HUES6 (cell line): ENCODE measurements around the gene PDE6D.

Experiments
- H3K27ac ChIP-seq: 2 replicates; pipeline ENCODE4 v1.7.0; 2013; ENCODE audit warnings: low read depth, mild to moderate bottlenecking, low read length, inconsistent platforms
- H3K27me3 ChIP-seq: 2 replicates; pipeline ENCODE4 v1.6.1; 2013; ENCODE audit warnings: low read length; ENCODE audit not compliant: control insufficient read depth, insufficient read depth
- H3K36me3 ChIP-seq: 2 replicates; pipeline ENCODE4 v1.6.1; 2013; ENCODE audit warnings: low read length; ENCODE audit not compliant: control insufficient read depth, insufficient read depth
- H3K4me1 ChIP-seq: 2 replicates; pipeline ENCODE4 v1.6.1; 2013; ENCODE audit warnings: low read length; ENCODE audit not compliant: control insufficient read depth, insufficient read depth
- H3K4me3 ChIP-seq: 2 replicates; pipeline ENCODE4 v1.5.1; 2013; ENCODE audit warnings: low read depth, low read length
- H3K9ac ChIP-seq: one replicate; pipeline ENCODE4 v1.6.1; 2013; ENCODE audit warnings: mild to moderate bottlenecking, low read length
- H3K9me3 ChIP-seq: 2 replicates; pipeline ENCODE4 v1.6.1; 2013; ENCODE audit warnings: low read depth, low read length; ENCODE audit not compliant: control insufficient read depth, insufficient read depth

Gene PDE6D

GRCh38 chr2:231780909-231781797 lies at the start of gene PDE6D:
Gene PDE6D, minus strand, starts transcription at chr2:231781282. Its CDS starts 168 bp downstream, at chr2:231781114.
- Histone ChIP-seq H3K4me3 (peak within 1 kb of the TSS; percentile 76), H3K4me1 (peaks cover 12% of the 10 kb centered on the region), H3K9ac (peak within 1 kb of the TSS; percentile 70), H3K36me3 (no peaks in the 10 kb centered on the region), H3K27ac (no peak within 1 kb of the TSS), H3K9me3 (no peaks in the 10 kb centered on the region), H3K27me3 (peaks cover 3% of the 10 kb centered on the region; the same call in 1 of the 2 replicates)

- Histone ChIP-seq H3K4me1 (no peaks in the 10 kb centered on the region), H3K27ac (no peak overlapping the region), H3K4me3 (no peak overlapping the region), H3K9me3 (peaks cover 9% of the 10 kb centered on the region), H3K27me3 (no peaks in the 10 kb centered on the region), H3K36me3 (no peaks in the 10 kb centered on the region), H3K9ac (no peak overlapping the region)
Measured at GRCh38 chr2:231821908-231822307, 40.8 kb upstream of the PDE6D start.

- H3K4me1 ChIP-seq: no peaks in the 10 kb centered on the region
- H3K27me3 ChIP-seq: no peaks in the 10 kb centered on the region
- H3K9me3 ChIP-seq: peaks cover 9% of the 10 kb centered on the region
- no peaks in the 10 kb centered on the region for H3K36me3 ChIP-seq
- no peak overlapping the region for H3K4me3 ChIP-seq
- no peak overlapping the region for H3K27ac ChIP-seq
- no peak overlapping the region for H3K9ac ChIP-seq
Measured at GRCh38 chr2:231820786-231821303, 39.8 kb upstream of the PDE6D start.

- Histone ChIP-seq H3K9ac (no peak overlapping the region), H3K27me3 (no peaks in the 10 kb centered on the region), H3K36me3 (no peaks in the 10 kb centered on the region), H3K4me3 (no peak overlapping the region), H3K27ac (no peak overlapping the region), H3K4me1 (no peaks in the 10 kb centered on the region), H3K9me3 (peaks cover 16% of the 10 kb centered on the region)
Measured at GRCh38 chr2:231819447-231820042, 38.5 kb upstream of the PDE6D start.

GRCh38 chr2:231816327-231817026 lies 35.4 kb upstream of the PDE6D start:
- H3K27me3 ChIP-seq: no peaks in the 10 kb centered on the region
- H3K4me3 ChIP-seq: no peak overlapping the region
- peaks cover 6% of the 10 kb centered on the region; the same call in 1 of the 2 replicates for H3K36me3 ChIP-seq
- no peak overlapping the region for H3K27ac ChIP-seq
- peaks cover 7% of the 10 kb centered on the region; the same call in 1 of the 2 replicates for H3K9me3 ChIP-seq
- H3K9ac ChIP-seq: no peak overlapping the region
- H3K4me1 ChIP-seq: no peaks in the 10 kb centered on the region

GRCh38 chr2:231810905-231811304 lies 29.8 kb upstream of the PDE6D start:
- peaks cover 51% of the 10 kb centered on the region for H3K36me3 ChIP-seq
- no peak overlapping the region for H3K4me3 ChIP-seq

GRCh38 chr2:231807020-231807419 lies 25.9 kb upstream of the PDE6D start:
- Histone ChIP-seq H3K9me3 (no peaks in the 10 kb centered on the region), H3K27ac (no peak overlapping the region), H3K27me3 (no peaks in the 10 kb centered on the region), H3K4me1 (no peaks in the 10 kb centered on the region), H3K4me3 (no peak overlapping the region), H3K9ac (no peak overlapping the region), H3K36me3 (peaks cover 59% of the 10 kb centered on the region)

More at GRCh38 chr2:231810905-231811304, 29.8 kb upstream of the PDE6D start:
- H3K27ac ChIP-seq: no peak overlapping the region
- no peak overlapping the region for H3K9ac ChIP-seq
- H3K4me1 ChIP-seq: no peaks in the 10 kb centered on the region
- peaks cover 7% of the 10 kb centered on the region; the same call in 1 of the 2 replicates for H3K9me3 ChIP-seq
- H3K27me3 ChIP-seq: no peaks in the 10 kb centered on the region

- H3K4me3 ChIP-seq: no peak overlapping the region
- no peaks in the 10 kb centered on the region for H3K27me3 ChIP-seq
- peaks cover 70% of the 10 kb centered on the region for H3K36me3 ChIP-seq
- H3K27ac ChIP-seq: no peak overlapping the region
- no peak overlapping the region for H3K9ac ChIP-seq
- no peaks in the 10 kb centered on the region for H3K9me3 ChIP-seq
- no peaks in the 10 kb centered on the region for H3K4me1 ChIP-seq
Measured at GRCh38 chr2:231803501-231804138, 22.5 kb upstream of the PDE6D start.

GRCh38 chr2:231800493-231801091 lies 19.5 kb upstream of the PDE6D start:
- H3K27me3 ChIP-seq: no peaks in the 10 kb centered on the region
- no peak overlapping the region for H3K27ac ChIP-seq
- H3K9me3 ChIP-seq: no peaks in the 10 kb centered on the region
- peaks cover 63% of the 10 kb centered on the region for H3K36me3 ChIP-seq
- no peaks in the 10 kb centered on the region for H3K4me1 ChIP-seq
- H3K9ac ChIP-seq: no peak overlapping the region
- no peak overlapping the region for H3K4me3 ChIP-seq
